ENCODE measurements around the gene MED16.

Gene MED16

GRCh38 chr19:906480-906879 lies 13.5 kb upstream of the MED16 start:
- H3K4me3 Mint-ChIP-seq: no peak overlapping the region
- H3K27me3 Mint-ChIP-seq (ENCODE audit: low read depth): no peaks in the 10 kb centered on the region
- H3K27ac Mint-ChIP-seq: no peak overlapping the region
- H3K4me1 Mint-ChIP-seq: peaks cover 4% of the 10 kb centered on the region
- H3K9me3 Mint-ChIP-seq: no peaks in the 10 kb centered on the region
- TF ChIP-seq CTCF (IDR thresholded peaks at IDR 0.05; ENCODE audit: unreplicated experiment in 3 of 3): no peak
- peaks cover 3% of the 10 kb centered on the region for H3K36me3 Mint-ChIP-seq (ENCODE audit: low read depth)

- H3K9me3 Mint-ChIP-seq: no peaks in the 10 kb centered on the region
- H3K27me3 Mint-ChIP-seq (ENCODE audit: low read depth): no peaks in the 10 kb centered on the region
- H3K4me1 Mint-ChIP-seq: peaks cover 4% of the 10 kb centered on the region
- H3K27ac Mint-ChIP-seq: peak overlapping the region in 2 of 3 experiments; percentile 72 to 75
- peaks cover 2% of the 10 kb centered on the region for H3K36me3 Mint-ChIP-seq (ENCODE audit: low read depth)
- no peak for TF ChIP-seq CTCF (IDR thresholded peaks at IDR 0.05; ENCODE audit: unreplicated experiment in 3 of 3)
- no peak overlapping the region for H3K4me3 Mint-ChIP-seq
Measured at GRCh38 chr19:904545-904944, 11.6 kb upstream of the MED16 start.

- H3K9me3 Mint-ChIP-seq: no peaks in the 10 kb centered on the region
- peak overlapping the region in 1 of 3 experiments; percentile 37 for H3K4me3 Mint-ChIP-seq
- no peak for TF ChIP-seq CTCF (IDR thresholded peaks at IDR 0.05; ENCODE audit: unreplicated experiment in 3 of 3)
- H3K4me1 Mint-ChIP-seq: peaks cover 4% of the 10 kb centered on the region
- H3K36me3 Mint-ChIP-seq (ENCODE audit: low read depth): peaks cover 3% of the 10 kb centered on the region
- peak overlapping the region in 1 of 3 experiments; percentile 49 for H3K27ac Mint-ChIP-seq
- no peaks in the 10 kb centered on the region for H3K27me3 Mint-ChIP-seq (ENCODE audit: low read depth)
Measured at GRCh38 chr19:903266-903797, 10.3 kb upstream of the MED16 start.

- no peaks in the 10 kb centered on the region for H3K27me3 Mint-ChIP-seq (ENCODE audit: low read depth)
- no peak for TF ChIP-seq CTCF (IDR thresholded peaks at IDR 0.05; ENCODE audit: unreplicated experiment in 3 of 3)
- no peaks in the 10 kb centered on the region for H3K9me3 Mint-ChIP-seq
- peaks cover 3% of the 10 kb centered on the region for H3K36me3 Mint-ChIP-seq (ENCODE audit: low read depth)
- peaks cover 4% of the 10 kb centered on the region for H3K4me1 Mint-ChIP-seq
- H3K4me3 Mint-ChIP-seq: peak overlapping the region in 1 of 3 experiments; percentile 37
- peak overlapping the region in 1 of 3 experiments; percentile 49 for H3K27ac Mint-ChIP-seq
Measured at GRCh38 chr19:902446-903226, 9.6 kb upstream of the MED16 start.

- Mint-ChIP-seq H3K4me3 (no peak overlapping the region), H3K27me3 (ENCODE audit: low read depth) (no peaks in the 10 kb centered on the region), H3K4me1 (peaks cover 4% of the 10 kb centered on the region), H3K36me3 (ENCODE audit: low read depth) (peaks cover 4% of the 10 kb centered on the region), H3K9me3 (no peaks in the 10 kb centered on the region), H3K27ac (no peak overlapping the region)
- no peak for TF ChIP-seq CTCF (IDR thresholded peaks at IDR 0.05; ENCODE audit: unreplicated experiment in 3 of 3)
Measured at GRCh38 chr19:902093-902370, 9.0 kb upstream of the MED16 start.
